HG02970 (cell line): Measurements from ENCODE around the gene ATP10A.

ENCODE experiments used
- ATAC-seq: cut with Tn5 transposase; IDR thresholded peaks from one replicate; pipeline ENCODE4 v1.9.1; 2021; ENCODE audit warnings: mild to moderate bottlenecking, moderate library complexity, moderate number of reproducible peaks; ENCODE audit not compliant: unreplicated experiment, low FRiP score

ATP10A gene

DNA sequence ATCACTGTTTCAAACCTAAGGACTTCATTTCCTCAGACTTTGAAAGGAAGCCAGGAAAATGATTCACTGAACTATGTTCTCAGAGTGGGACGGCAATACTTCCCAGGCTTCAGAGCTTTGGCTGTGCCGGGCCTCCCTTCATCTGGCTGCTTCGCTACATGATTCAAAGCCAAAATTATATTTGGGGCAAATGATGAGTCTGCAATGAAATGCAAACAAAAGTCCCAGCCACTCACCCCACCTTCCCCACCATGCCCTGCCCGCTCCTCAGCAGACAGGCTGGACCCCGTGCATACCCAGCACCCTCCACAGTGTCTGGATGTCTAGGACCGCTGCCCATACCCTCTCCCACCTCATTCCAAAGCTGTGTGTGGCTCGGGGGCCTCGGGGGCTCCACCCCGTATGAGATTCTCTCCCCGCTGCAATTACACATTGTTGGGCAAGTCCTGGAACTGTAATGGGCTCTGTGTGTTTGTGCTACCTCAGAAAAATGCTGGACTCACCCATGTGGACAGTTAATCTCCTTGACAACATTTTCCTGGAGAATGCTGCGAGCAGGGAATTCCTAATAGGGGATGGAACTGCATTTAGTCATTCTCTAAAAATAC, 32.2 kb downstream of the ATP10A start:
- ATAC-seq: no peak

DNA sequence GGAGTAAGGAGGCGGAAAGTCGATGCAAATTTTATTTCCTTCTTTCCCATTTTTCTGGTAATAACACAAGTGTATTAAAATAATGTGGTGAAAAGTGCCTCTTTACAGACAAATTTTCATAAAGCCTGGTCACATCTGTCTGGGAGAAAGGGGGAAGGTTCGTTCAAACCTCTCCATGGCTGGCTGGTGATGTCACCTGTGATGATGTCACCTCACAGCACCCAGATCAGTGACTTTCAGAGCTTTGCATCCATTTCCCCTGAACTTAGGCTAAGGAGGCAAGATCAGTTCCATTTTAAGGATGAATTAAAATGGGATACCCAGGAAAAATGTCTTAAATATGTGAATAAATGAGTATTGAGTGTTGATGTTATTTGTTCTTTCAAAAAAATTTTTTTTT, 34.1 kb downstream of the ATP10A start:
- ATAC-seq: no peak

DNA sequence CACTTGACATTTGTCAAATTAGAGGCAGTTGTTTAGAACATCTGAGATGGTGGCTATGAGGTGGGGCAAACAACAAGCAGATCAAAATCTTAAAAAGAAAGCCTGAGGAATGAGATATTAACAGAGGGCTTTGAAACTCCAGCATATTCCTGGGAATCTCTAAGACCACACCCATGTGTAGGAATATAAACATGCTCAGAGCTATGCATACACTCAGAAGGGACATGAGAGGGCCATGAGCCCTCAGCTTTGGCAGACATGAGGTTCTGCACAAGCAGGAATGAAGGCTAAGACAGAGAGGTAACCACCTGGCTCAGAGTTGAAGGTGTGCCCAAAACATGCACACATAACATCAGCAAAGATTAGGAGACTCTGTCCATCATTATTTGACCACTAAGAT, 37.9 kb downstream of the ATP10A start:
- no peak for ATAC-seq

DNA sequence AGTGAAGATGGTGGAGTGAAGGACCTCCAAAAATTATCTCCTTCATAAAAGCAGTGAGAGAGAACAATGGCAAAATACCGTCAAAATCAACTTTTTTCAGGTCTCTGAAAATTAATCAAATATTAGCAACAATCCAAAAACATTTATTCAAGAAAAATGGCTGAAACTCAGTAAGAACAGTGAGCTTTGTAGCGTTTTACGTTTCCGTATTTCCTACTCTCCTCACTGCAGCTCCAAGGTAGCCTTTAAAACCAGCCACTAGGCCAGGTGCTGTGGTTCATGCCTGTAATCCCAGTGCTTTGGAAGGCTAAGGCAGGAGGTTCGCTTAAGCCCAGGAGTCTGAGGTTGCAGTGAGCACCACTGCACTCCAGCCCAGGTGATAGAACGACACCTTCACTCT, 38.5 kb downstream of the ATP10A start:
- ATAC-seq: no peak

DNA sequence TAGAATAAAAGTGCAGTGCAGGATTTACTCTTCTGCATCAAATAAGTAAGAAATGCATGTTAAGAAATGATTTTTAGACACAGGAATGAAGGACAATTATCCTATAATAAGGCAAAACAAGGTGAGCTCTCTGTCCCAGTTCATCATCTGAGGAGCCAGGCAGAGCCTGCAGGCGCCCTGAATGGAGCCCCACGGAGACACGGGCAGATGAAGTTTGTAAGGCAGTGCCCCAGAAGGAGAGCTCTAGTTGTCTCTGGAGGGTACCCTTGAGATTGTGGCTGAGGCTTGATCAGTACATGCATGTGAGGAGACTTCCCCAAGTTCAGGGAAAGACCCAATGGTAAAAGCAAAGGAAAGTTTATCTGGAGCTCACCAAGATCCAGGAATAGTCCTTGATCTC, 50.3 kb downstream of the ATP10A start:
- no peak for ATAC-seq

DNA sequence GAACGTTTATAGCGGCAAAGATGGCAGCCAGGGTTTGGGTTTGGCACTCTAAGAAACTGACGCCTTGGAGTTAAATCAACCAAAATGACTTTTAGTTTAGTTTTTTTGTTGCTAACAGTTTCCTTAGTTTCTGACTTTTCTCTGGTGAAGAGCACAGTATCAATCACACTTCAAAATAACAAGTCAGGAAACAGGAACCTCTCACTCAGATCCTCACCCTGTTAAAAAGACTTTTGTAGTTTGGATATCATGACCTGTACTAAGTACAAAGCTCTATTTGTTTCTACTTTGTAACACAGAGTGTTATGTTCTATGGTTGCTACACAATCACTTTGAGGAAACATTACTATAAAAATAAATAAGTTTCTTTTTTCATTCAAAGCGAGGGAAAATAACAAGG, 51.1 kb downstream of the ATP10A start:
- ATAC-seq: no peak

DNA sequence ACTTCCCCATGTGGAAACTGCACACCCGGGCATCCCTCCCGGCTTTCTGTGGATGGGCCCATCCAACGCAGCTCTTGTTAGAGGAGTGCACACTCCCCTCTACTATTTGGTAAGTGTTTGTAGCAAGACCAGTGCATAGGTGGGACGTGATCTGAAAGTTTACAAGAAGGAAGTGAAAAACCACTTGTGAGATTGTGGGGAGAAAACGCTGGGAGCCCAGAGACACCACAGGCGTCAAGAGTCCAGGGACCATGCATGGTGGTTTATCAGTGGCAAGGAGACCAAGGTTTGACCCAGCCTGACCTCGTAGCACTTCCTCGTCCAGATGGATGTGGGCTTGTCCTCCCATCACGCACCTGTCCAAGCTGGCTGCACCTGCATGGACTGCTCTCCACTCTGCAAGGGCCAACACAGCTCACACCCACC, 51.6 kb downstream of the ATP10A start:
- no peak for ATAC-seq

DNA sequence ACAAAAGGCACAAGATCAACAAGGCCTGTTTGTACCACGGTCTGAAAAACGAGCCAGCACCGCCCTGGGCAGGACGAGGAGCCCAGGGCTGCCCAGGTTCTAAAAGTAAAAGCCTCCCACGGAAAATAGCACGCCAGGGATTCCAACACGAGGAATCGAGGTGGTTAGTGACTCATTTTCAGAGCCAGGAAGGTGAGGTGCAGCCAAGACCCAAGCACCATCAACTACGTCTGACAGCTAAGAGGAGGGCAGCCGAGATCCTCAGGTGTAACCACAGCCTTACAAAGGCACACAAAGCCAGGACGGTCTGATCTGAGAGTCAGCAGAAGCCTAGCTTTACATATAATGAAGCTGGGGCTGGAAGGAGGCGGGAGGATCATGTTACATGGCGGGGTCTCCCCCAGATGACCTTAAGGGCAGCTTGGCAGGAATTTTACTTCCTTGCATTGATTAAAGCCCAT, 52.5 kb downstream of the ATP10A start:
- ATAC-seq: no peak

DNA sequence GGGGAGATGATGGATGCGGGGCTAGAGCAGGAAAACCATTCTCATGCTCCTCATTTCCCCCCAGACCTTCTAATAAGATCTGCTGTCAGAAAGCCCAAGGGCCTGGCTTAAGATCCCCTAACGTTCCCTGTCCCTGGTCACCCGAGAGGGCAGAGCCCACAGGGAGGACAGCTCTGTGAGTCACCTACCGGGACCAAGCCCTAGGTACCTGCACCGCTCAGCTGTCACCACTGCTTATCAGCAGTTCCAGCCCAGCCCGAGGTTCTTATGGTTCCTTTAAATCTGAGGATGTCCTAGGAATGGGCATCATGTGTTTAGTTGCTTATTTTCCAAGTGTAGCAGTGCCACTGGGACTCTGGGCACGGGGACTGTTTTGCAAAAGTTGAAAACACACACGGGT, 53.0 kb downstream of the ATP10A start:
- no peak for ATAC-seq

DNA sequence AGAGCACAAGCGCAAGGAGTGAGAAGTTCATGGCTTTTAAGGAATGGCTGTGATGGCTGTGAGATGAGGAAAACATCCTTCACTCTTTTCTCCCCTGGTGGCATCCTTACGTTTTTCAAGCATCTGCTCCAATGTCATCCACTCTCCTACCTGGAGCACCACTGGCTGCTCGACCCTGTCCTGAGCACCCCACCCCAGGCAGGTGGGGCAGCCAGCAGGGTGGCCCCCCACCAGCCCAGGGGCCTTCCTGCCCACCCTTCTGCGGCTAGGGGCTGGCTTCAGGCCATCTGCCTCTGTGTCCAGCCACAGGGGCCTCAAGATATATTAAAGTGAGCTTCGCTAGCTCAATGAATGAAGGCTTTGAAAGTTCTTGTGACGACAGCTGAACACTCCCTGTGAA, 56.1 kb downstream of the ATP10A start:
- no peak for ATAC-seq

DNA sequence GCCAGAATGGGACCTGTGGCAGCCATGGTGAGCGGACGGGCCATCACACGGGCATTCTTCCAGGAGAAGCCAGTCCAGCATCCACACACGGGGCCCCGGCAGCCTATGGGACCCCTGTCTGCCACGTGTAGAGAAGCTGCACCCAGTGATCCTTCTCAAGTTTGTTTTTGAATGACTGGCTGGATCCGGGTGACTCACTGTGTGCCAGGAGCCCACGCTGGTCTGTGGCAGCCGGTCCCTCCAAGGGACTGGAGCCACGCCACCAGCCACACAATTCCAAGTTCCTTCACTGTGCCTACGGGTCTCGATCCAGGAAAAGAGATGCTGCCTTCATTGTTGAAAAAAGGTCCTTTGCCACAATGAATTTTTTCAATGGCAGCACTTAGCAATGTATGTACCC, 58.1 kb downstream of the ATP10A start:
- ATAC-seq: no peak

DNA sequence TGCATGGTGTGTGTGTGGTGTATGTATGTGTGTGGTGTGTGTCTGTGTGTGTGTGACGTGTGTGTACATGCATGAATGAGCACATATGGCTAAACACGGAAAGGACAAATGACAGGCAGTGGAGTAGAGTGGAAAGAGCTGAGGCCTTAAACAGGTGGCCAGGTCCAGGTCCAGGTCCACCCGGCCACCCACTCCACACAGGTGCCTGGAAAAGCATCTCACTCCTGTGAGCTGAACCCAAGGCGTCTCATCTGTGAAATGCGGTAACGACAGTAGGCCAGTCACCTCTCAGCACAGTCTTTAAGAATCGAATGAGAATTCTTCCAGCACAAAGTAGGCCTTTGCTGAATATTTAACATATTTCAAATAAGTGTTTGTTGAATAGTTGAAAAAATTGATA, 58.7 kb downstream of the ATP10A start:
- no peak for ATAC-seq

DNA sequence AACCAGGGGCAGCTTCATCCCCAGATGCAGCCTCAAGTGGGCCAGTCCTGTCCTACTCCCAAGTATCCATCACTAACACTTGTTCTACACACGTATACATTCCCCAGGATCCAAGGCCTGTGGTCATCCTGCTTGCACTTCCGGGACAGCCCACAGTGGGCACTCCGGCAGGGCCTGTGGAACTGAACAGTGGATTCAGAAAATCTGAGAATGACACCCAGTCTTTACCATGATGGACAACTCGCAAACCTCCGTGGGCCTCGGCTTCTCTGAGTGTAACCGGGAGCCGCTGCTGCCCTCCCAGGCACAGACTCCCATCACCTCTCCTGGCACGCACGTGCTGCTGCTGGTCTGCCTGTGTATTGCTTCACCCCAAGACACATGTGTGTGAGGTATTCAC, 59.6 kb downstream of the ATP10A start:
- ATAC-seq: no peak

DNA sequence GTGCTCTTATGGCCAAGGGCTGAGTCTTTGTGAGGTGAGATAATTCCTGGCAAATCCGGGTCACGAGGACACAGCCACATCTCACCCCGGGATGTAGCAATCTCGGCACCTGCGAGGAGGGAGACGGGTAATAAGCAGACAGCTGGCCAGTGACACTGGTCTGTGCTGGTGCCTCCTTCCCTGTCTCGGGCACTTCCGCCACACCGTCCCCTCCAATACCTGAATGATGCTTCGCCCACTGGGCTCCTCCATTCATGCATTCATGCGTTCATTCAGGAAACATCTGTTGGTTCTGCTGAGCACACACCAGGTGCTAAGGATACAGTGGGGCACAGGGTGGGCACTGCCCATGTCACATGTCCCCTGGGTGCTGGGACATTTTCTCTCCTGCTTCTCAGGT, 60.1 kb downstream of the ATP10A start:
- no peak for ATAC-seq

DNA sequence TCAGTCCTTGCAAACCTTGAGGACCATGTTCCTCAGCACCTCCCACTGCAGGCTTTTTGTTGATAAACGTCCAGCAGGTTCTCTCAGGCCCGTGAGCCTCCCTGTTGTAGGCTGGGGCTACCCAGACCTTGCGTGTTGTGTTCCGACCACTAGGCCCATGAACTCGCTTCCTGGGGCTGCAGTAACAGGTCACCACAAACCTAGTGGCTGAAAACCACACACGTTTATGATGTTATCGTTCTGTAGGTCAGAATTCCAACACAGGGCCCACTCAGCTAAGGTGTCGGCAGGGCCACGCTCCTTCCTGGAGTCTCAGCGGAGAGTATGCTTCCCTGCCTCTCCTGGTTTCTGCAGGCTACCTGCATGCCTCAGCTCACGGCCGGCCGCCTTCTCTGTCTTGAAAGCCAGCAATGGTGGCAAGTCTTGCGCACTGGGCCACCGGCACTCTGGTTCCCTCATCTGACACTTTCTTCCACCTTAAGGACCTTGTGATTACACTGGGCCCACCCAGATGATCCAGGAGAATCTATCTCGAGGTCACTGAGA, 60.8 kb downstream of the ATP10A start:
- no peak for ATAC-seq

DNA sequence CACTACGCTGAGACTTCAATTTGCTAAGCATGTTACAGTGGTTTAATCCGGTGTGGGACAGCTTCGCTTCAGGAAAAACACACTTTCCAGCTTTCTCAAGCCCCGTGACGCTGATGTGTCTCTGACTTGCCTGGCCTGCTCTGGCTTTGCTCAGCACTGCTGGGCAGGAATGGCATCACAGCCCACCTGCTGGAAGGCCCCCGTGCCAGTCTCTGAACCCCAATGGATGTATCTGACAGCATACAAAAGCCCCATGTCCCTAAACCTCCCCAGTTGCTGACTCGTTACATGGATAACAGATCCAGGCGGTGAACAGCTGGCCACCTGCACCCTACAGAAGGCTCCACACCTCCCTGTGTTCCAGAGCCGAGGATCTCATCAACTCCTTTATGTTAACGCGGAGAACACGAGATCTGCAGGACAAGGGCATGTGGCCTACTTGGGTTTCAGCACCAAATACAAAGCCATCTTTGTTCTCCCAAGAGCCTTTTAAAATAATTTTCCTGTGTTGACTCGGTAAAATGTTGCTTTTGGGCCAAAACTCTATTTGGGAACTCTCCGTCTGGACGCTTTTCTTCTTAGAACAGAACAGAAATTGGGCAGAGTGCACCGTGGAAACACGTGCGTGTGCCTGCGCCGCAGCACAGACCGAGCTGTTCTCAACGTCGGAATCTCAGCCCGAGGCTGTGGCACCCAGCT, 61.4 kb downstream of the ATP10A start:
- no peak for ATAC-seq

DNA sequence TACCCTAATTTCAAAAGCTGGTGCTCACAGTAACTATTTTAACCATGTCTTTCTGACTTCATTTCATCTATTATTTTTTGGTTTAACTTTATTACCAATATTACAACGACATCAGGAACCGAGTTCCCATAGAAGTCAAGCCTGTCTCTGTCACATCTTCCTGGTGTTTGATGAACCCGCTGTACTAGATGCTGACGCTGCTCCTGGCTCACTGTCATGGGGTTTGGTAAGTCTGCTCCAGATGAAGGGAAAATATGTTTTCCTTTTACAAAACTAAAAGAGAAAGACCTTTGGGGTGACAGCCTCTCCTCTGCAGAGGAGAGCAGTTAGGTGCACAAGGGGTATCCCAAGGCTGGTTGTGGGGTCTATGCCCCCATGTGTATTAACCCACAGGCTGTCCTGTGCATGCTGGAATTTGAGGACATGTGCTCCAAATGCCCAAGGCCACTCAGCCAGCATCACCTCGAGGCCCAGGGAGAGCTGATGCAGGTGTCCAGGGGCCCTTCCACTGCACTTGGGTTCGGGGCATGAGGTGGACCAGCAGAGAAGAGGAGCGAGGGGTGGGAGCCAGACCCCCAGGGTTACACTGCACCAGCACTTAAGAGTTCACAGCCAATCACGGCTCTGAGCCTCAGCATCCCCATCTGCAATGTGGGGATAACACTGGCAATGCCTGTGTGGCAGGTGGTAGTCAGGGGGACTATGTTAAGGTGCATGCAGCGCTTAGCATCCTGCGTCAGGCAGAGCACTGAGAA, 62.2 kb downstream of the ATP10A start:
- ATAC-seq: no peak

DNA sequence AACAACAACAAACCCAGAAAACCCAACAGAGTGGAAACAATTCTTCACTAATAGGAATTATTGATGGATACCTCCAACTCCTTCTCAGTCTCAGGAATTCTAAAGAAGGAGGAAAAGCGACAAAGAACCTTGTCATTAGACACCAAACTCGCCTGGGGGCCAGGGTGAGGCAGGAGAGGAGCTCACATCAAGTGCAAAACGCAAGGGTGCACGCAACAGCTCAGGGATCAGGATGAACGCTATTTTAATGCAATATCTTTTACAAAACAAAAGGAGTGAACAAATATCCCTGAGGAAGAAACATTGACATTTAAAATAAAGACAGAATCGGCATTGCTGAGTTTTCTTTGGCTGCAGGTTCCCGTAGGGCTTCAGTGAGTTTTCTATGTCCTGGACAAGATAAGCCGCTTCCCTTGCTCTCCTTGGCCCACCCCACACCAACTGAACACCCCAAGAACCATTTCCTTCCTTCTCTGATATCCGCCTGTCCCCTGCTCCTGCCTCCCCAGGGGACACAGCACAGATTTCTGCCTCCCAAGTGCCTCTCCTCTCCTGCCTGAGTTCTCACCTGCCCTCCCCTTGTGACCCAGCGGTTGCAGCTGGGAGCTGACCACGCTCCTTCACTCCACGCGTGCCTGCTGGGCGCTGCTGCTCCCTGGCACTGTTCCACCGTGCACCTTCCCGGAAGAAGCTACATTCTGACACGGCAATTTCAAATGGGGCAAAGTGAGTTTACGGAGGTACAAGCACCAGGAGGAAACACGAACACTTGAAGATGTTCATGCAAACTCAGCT, 63.0 kb downstream of the ATP10A start:
- no peak for ATAC-seq

DNA sequence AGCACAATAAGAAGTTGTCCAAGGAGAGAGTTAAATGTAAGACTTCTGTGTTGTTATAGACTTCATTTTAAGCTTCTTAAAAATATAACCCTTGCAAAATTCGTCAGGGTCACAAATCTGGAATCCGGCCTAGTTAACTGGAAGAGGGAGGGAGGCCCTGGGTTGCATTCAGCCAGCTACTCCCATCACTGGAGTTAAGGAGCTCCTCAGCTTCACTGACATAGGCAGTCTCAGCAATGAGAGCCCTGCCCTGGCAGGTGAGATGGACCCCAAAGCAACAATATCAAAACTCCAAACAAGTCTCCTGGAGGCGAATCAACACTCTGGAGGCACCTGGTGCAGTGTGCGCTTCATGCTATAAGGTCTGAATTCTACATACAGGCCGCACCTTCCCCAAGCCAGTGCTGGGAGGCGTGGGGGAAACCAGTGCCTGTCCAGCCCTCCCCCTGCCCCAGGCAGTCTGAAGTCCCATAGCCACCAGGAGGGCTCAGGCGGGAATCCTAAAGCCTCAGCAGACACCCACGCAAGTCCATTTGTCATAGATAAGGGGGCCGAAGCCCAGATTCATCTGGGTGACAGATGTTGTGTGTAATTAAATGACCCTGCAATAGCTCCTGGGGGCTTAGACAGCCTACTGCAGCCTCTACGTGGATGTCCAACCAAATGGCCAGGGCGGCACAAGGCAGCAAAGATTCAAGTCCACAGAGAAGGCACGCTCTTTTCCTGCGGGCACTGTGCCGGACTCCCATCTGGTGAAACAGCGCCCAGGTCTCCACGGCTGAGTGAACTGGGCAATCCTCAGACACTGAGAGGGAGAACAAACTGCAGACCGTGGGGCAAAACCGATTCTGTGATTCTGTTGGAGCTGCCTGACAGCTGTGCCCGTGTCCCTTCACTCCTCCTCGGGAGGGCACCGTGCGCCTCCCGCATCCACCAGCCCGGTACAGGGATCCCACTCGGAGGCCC, 64.9 kb downstream of the ATP10A start:
- no peak for ATAC-seq
